GM19025 (cell line): ENCODE measurements around the gene SRSF2.
A peak's percentile ranks its signal among the peaks of the same experiment; 100 is the strongest.
"Not testable (repeated sequence)": the region's sequence is repeated elsewhere in the genome, so short reads cannot be mapped to it uniquely, and the experiment has no call there.

Experiments used
- ATAC-seq: cut with Tn5 transposase; IDR thresholded peaks from one replicate; pipeline ENCODE4 v1.9.1; 2021; ENCODE audit warnings: mild to moderate bottlenecking, low read depth, moderate library complexity; ENCODE audit not compliant: unreplicated experiment

Gene SRSF2

GRCh38 chr17:76737082-76737675, at the start of gene SRSF2:
SRSF2 (minus strand) TSS chr17:76737331; CDS start chr17:76737160, 171 bp downstream.
- ATAC-seq = peak; percentile 64

- ATAC-seq = no peak
These were observed 47.8 kb upstream of the SRSF2 start for GRCh38 chr17:76784926-76785325.

GRCh38 chr17:76783146-76783545, 46.0 kb upstream of the SRSF2 start:
- ATAC-seq = no peak

GRCh38 chr17:76781056-76781982, 44.2 kb upstream of the SRSF2 start:
- ATAC-seq = no peak

- no peak for ATAC-seq
These were observed 38.0 kb upstream of the SRSF2 start for GRCh38 chr17:76775021-76775600.

- no peak for ATAC-seq
These were observed 35.9 kb upstream of the SRSF2 start for GRCh38 chr17:76772842-76773525.

- ATAC-seq = no peak
These were observed 21.4 kb upstream of the SRSF2 start for GRCh38 chr17:76758570-76758969.

GRCh38 chr17:76757256-76757655, 20.1 kb upstream of the SRSF2 start:
- no peak for ATAC-seq

GRCh38 chr17:76755285-76755684, 18.2 kb upstream of the SRSF2 start:
- ATAC-seq = no peak

GRCh38 chr17:76753061-76753961, 16.2 kb upstream of the SRSF2 start:
- ATAC-seq = no peak

GRCh38 chr17:76752006-76752405, 14.9 kb upstream of the SRSF2 start:
- ATAC-seq = no peak

- no peak for ATAC-seq
These were observed 14.4 kb upstream of the SRSF2 start for GRCh38 chr17:76751416-76751993.

- no peak for ATAC-seq
These were observed 11.5 kb upstream of the SRSF2 start for GRCh38 chr17:76748657-76749056.

- no peak for ATAC-seq
These were observed 10.7 kb upstream of the SRSF2 start for GRCh38 chr17:76747716-76748363.

- ATAC-seq = not testable (repeated sequence)
These were observed 8.7 kb upstream of the SRSF2 start for GRCh38 chr17:76745785-76746184.

GRCh38 chr17:76744747-76745146, 7.6 kb upstream of the SRSF2 start:
- ATAC-seq = no peak

GRCh38 chr17:76742958-76743357, 5.8 kb upstream of the SRSF2 start:
- no peak for ATAC-seq

- no peak for ATAC-seq
These were observed 3.4 kb upstream of the SRSF2 start for GRCh38 chr17:76740329-76741118.
